GM19463 (cell line): ENCODE measurements around the gene SEMA3B.
"Not testable (repeated sequence)": the region's sequence is repeated elsewhere in the genome, so short reads cannot be mapped to it uniquely, and the experiment has no call there.

Experiments used
- ATAC-seq: cut with Tn5 transposase; IDR thresholded peaks from one replicate; pipeline ENCODE4 v1.9.1; 2021; ENCODE audit warnings: mild to moderate bottlenecking, moderate library complexity; ENCODE audit not compliant: unreplicated experiment

Gene SEMA3B

DNA sequence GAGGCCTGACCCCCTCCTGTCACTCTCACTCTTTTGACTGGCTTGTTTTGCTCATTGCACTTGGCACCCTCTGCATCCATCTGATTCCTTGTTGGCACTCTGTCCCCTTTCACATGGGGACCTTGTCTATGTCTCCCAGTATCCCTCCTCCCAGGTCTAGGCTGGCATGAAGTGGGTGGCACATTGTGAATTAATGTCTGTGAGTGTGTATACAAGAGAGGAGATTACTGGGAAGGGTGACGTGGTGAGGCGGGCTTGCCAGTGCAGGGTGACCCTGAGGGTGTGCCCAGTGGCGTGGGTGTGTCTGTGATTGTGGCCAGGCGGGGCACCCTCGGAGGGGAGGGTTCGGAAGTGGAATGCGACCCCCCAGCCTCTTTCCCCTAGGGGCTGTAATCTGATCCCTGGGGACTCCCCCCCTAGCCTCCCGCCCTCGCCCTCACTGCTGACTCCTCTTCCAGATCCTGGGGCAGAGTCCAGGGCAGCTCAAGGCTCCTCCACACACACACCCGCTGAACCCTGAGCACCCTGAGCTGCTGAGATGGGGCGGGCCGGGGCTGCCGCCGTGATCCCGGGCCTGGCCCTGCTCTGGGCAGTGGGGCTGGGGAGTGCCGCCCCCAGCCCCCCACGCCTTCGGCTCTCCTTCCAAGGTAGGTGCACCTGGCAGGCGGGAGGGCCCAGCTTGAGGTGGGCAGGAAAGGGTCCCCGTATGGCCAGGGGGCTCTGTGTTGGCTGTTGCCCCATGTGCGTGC lies at the start of gene SEMA3B:
Gene SEMA3B, plus strand, starts transcription at position 445 of the 749 bp plus-strand sequence. Its CDS starts 94 bp downstream, at position 539.
- no peak for ATAC-seq

DNA sequence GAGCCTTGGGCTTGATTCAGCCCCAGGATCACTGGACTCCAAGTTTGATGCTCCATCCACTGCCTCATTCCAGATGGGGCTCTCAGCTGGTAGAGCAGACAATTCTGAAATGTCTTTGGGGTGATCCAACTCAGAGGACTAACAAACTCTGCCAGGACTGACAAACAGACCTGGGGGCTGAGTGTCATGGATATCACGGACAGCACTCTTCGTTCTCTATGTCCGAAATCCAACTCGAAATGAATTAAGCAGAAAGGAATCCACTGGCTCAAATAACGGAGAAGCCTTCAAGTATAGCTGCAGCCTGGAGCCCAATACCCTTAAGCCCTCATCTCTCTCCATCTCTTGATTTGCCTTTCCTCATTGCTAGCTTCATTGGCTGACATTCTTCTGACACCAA lies 49.7 kb upstream of the SEMA3B start:
- no peak for ATAC-seq

DNA sequence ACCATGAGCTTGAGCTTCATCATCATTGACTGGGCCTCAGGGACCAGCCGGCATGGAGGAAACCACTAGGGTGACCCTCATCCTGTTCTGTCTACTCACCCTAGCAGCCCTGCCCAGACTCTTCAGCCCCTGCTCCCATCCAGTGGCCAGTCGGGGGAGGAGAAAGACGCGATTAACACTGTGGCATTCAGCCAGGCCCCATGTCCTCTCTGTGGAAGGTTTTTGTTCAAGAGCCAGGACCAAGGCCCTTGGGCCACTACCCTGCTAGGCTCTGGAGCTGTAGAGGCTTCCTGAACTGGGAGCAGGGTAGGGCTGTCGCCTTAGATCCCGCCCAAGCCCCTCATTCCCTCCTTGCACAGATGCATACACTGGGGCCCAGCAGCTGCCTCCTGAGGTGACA lies 48.8 kb upstream of the SEMA3B start:
- ATAC-seq: no peak

DNA sequence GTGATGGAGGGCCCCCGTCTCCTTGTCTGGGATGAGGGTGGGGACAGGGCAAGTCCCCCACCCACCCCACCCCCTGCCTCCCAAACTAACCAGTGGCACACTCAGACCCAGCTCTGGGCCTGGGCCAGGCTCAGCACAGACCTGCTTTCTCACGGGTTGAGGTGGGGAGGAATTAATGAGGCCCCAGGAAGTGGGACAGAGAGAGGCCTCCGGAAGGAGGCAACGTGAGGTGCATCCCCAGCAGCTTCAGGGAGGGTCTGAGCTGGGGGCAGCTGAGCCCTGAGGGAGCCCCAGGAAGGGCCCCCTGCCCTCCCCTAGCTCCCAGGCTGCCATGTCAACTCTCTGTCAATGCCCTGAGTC lies 47.9 kb upstream of the SEMA3B start:
- no peak for ATAC-seq

DNA sequence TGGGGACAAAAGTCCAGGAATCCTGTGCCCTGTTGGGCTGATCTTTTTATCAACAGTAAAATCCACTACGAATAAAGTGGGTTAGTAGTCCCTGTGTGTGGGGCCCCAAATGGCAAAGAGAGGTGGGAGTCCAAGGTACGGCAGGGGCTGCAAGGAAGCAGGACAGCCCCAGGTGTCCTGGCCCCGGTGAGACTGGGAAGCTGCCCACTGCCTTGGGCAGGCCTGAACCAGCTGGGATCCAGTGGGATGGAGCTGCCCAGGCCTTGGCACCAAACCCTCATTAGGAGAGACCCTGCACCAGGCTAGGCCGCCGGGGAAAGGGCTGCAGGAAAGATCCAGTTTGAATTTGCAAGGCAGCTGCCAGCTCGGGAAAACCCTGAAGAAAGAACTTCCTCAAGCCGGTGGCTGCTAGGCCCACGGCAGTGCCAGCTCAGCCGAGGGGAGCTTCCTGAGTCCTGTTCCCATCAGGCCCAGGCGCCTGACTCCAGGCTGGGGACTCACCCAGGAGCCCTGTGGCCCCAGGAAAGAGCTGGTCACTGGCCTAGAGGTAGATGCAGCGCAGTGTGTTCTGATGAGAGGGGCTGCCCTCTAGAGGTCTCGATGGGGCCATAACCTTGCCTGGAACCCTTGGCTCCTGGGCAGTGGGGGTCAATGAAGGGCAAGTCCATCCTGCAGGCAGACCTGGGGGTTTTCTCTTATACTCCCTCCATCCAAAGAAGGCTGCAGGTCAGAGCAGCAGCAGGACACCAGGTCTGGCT lies 47.4 kb upstream of the SEMA3B start:
- ATAC-seq: no peak

DNA sequence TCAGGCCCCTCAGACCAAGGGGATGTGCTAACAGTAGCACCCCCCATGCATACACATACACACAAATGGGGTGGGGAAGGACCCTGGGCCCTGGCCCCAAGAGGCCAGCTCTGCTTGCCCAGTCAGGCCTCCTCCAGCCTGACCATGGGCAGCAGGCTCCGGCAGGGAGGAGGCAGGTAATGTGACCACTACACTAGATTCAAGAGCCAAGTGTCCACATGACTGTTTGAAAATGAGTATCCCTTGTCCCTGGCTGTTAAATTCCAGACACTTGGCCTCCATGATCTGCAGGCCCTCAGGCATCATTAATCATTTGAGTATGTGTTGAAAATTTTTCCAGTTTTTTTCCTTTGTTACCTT lies 46.8 kb upstream of the SEMA3B start:
- no peak for ATAC-seq

DNA sequence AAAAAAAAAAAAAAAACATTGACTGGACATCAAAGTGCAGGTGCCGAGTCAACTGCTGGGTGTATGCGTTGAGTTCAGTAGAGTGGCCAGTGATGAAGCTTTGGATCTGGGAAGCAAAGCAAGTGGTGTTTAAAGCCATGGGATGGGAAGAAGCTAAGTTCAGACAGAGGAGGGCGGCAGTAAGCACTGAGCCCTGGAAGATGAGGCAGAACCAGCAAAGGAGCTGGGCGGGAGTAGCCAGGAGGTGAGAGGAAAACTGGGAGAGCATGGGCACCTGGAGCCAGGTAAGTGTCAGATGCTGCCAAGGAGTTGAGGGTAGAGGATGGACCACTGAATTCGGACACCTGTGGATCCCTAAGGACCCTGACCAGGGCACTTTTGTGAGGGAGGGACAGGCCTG lies 44.3 kb upstream of the SEMA3B start:
- ATAC-seq: no peak

DNA sequence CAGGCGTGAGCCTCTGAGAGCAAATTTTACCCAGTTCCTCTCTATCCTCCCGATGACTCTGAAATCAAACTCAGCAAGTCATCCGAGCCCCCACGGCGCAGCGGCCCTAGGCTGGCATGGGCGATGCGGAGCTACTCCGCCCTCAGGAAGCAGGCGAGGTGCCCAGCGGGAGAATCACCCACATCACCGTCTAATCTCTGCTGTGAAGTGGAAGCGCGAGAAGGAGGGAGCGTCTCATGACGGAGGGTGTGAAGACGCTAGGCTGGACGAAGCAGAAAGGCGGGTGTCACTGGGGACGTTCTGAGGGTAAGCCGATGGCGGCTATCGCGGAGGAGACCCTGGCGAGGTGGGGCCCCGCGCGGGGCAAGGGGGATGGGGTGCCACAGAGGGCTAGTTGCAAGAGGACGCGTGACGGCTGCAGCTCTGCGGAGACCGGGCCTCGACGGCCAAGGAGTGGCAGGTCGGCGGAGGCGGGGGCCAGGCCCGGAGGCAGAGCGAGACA lies 42.0 kb upstream of the SEMA3B start:
- ATAC-seq: peak; percentile 1

DNA sequence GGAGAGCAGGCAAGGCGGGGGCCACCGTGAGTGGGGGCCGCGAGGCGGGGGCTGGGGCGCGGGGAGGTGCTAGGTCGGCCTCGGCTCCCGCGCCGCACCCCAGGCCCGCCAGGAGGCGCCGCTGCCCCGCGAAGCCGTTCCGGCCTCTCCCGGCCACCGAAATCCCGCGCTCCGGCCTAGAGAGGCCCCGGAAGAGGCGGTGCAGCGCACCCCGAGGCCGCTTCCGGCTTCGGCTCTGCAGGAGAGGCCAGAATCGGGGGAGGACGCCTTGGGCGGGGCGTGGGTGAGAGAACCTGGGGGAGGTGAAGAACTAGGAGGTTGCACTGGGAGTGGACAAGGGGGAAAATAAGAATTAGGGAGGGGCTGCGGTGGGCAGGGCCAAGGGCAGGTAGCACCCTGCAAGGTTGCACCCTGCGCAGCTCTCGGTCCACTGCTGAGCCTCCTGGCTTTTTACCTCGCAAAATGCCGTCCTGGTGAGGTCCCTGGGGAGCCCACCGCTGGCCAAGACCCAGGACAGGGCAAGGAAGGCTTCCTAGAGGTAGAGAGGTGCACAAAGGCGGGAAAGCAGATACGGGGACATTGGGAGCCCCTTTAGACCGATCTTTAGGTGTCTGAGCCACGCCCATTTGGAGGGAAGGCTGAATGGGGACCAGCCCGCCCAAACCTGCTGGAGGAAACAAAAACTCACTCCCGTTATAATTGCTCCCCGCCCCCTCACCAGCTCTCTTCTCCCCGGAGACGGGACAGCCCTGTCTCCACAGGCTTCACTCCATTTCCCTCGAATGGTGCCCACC lies 41.4 kb upstream of the SEMA3B start:
- peak; percentile 83 for ATAC-seq

DNA sequence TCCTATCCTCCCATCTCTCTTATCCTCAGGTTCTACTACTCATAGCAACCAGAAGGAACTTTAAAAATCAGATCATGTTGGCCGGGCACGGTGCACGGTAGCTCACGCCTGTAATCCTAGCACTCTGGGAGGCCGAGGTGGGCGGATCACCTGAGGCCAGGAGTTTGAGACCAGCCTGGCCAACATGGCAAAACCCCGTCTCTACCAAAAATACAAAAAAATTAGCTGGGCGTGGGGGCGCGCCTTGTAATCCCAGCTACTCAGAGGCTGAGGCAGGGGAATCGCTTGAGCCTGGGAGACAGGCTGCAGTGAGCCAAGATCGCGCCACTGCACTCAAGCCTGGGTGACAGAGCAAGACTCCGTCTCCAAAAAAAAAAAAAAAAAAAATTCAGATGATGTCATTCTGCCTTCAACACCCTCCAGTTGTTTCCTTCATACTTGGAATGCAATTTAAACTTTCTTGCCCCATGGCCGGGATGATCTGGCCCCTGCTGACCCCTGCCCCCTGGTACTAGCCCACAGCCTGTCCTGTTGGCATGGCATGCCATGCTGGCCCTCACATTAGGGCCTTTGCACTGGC lies 40.7 kb upstream of the SEMA3B start:
- not testable (repeated sequence) for ATAC-seq

DNA sequence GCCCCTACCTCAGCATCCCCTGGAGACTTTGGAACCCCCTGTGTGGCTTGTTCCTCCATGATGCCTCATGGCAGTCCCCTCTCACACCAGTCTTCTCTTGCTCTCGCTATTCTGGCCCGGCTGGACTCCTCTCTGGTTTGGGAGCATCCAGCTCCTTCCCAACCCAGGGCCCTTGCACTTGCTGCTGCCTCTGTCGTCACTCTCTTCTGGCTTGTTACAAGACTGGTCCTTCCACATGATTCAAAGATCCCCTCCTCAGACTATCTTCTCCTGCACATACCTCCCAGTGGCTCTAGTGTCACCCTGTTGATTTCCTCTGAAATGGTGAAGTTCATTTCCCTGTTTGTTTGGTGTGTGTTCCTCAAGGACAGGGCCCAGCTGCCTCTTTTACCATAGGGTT lies 39.5 kb upstream of the SEMA3B start:
- no peak for ATAC-seq

DNA sequence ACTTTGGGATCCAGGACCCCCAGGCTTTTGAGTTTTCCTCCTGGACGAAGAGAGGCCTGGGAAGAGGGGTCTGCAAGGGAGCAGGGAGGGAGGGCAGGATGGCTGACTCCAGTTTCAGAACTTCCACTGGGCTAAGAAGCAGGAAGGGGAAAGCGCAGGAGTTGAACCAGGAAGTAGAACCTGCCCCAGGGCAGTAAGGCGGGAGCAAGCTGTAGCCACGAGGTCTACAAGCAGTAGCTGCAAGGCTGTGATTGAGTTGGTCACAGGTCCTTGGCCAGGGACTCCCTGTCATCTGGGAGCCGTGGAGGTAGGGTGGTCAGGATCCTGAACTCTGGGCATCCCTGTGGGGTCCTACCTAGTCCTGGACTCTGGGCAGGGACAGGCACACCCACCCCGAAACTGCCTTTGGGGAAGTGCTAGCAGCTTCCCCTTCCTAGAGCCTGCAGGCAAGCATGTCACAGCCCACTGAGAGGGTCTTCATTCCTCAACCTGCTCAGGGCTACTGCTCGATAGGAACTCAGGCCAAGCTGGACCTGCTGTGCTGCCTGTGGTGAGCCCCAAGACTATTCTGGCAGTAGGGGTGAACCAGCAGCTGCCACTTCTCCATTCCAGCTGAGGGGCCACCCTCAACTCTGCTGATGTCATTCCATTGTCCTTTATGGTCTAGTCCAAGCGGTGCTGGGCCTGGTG lies 38.7 kb upstream of the SEMA3B start:
- ATAC-seq: no peak

DNA sequence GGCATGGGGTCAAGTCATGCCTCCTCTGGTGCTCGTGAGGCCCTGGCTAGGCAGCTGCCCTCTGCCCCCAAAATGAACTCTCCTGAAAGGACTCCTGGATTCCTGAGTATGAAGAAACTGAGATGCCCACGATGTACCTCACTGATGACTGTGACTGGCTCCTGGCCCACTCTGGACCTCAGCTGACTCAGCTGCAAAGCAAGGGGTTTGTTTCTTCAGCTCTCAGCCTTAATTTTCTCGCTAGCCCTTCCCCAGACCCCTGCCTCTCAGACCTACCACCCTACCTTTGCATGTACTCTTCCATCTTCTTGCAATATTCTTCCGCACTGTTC lies 38.2 kb upstream of the SEMA3B start:
- ATAC-seq: no peak

DNA sequence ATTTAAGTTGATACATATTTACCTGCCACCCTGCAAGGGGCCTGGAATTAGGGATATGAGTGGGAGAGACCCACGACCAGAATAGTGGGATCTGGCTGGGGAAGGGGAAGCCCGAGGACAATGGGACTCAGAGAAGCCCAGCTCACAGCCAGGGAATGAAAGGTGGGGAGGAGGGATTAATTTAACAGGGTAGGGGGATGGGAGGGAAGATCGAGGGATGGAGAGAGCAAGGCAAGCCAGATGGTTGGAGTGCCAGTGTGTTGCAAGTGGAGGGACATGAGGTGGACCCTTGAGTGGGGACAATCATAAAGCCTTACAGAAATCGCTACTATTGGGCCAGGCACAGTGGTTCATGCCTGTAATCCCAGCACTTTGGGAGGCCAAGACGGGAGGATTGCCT lies 37.4 kb upstream of the SEMA3B start:
- ATAC-seq: no peak

DNA sequence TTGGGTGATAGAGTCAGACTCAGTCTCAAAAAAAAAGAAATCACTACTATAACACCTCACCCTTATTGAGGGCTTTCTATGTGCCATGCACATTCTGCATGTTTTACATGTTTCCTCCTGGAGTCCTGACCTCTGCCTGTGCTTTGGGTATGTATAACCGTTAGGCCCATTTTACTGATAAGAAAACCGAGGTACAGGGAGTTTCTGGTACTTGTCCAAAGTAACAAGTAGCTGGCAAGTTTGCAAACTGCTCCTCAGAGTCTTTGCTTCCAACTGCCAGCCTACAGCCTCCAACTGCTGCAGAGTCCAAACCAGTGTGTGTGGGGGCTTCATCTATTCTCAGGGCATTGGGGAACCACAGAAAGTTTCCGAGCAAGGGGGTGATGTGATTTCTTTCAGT lies 36.6 kb upstream of the SEMA3B start:
- no peak for ATAC-seq

DNA sequence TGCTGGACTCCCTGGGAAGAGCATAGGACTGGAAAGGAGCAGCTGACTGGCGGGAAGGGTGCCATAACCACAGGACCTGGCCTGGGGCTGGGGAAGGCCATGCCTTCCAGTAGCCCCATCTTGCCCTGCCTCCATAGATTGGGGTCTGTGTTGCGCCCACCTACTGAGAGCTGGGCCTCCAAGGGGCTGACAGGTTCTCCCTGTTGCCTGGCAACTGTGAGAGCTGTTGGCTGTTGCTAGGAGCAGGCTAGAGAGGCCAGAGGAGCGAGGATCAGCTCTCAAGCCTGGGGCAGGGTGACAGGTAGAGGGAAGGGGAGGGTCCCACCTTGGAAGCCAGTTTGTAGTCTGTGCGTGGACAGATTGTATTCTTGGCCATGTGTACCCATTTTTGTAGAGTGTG lies 35.8 kb upstream of the SEMA3B start:
- no peak for ATAC-seq

DNA sequence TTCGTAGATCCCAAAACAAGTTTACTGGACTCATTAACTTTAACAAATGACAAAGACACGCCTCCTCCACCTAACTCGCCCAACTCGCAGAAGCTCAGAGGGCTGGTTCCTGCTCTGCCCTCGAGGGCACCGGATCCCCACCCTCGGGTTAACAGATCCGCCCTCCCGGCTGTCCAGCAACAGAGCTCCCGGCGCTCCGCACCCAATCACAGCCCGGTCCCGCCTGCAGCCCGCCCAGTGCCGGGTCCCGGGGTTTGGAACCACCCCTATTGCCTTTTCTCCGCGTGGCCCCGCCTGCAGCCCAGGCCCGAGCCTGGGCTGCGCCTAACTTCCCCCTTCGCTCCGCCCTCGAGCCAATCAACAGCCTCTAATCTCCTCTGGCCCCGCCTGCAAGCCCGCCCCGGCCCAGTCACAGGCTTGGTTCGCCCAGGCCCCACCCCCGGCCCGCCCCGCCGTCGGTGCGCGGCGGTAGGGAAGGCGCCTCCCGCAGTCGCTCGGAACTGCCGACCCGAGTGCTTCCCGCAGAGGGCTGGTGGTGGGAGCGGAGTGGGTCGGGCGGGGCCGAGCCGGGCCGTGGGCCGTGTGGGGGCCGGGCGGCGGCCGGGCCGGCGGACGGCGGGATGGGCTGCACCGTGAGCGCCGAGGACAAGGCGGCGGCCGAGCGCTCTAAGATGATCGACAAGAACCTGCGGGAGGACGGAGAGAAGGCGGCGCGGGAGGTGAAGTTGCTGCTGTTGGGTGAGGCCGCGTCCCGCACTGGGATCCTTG lies 33.0 kb upstream of the SEMA3B start, which contains the start of gene GNAI2:
Gene GNAI2, plus strand, starts transcription at position 489 of the 768 bp plus-strand sequence. Its CDS starts 132 bp downstream, at position 621.
- ATAC-seq: peak; percentile 92

DNA sequence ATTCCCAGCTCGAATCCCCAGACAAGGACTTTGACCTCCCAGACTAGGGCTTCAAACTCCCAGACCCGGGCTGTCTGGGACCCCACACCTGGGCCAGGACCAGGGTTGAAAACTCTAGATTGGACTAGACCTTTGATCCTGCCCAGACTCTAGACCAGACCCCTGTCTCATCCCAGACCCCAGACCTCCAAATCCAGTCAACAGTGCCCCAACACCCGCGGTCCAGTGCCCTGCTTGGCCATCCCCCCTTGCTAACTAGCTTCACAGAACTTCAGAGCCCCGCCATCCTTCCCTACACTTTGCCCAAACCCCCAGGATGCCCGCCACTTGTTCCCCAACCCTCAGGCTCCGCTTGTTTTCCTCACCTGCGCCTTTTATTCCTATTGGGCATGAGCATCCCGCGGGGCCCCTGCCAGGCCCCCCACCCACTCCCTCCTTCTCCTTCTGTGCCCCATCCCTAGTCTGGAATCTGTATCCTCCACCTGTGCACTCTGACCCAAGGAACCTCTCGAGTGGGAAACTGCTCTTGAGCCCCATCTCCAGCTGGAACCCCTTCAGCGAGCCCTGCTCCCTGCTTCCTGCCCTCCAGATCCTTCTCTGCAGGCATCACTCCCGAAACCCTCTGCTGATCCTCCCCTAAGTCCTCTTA lies 32.3 kb upstream of the SEMA3B start:
- no peak for ATAC-seq

DNA sequence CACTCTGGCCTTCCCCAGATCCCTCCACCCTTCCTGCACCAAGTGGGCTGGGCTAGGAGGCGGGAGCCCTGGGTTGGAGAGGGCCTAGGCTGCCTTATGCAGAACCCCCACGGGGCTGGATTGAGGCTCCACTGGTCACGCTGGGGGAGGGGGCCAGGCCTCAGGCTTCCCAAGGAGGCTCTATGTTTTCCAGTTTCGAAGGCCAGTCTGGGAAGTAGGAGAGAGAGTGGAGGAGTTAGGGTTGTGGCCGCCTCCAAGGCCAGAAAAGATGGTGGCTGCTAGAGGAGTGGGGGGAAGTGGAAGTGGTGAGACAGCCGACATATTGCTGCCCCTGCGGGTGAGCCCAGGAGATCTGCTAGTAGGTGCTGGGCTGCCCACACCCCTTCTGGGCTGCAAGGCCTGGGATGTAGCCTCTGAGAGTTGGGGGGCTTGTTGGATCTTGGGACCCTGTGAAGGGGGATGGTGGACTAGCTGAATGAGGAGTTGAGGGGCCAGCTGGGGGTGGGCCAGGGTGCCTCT lies 31.8 kb upstream of the SEMA3B start:
- ATAC-seq: no peak
